IPS DF 19.7 (cell line): ENCODE measurements around the gene MS4A15.
"Not testable (repeated sequence)": the region's sequence is repeated elsewhere in the genome, so short reads cannot be mapped to it uniquely, and the experiment has no call there.

Experiments used
- DNase-seq: peaks from one replicate; pipeline ENCODE4 v3.0.0-alpha.2; 2013; ENCODE audit warnings: low read depth, low spot score

MS4A15 gene

DNA sequence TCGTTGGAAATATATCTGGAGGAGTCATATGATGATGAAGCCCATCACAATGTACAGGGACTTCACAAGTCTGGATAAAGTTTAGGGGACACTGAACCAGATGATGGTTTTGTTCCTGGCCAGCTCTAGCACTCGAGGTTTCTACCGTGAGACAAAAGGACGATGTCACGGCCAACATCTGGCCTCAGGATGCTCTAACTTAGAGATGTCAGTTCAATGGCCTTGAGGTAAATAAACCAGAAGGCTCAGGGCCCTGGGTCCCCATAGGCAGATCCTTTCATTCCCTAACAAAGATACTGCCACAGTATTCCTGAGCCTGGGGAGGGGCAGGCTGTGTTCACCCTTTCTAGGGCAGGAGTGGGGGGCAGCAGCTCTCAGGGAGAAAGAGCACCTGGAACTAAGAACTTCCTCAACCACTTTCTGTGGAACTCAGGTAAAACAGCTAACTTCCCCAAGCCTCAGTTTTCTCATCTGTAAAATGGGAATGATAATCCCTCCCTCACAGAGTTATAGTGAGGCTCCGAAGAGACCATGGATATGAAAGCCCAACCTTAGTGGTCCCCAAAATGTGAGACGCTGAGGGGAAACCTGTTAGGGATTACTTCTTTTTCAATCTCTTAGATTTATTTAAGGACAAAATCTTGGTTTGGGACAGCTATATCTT lies 46.7 kb downstream of the MS4A15 start:
- DNase-seq, result no peak

- DNase-seq, result no peak
These were observed 52.6 kb downstream of the MS4A15 start for GRCh38 chr11:60809249-60809648.

- DNase-seq, result no peak
These were observed 53.0 kb downstream of the MS4A15 start for GRCh38 chr11:60809691-60810090.

GRCh38 chr11:60810151-60810550 lies 53.5 kb downstream of the MS4A15 start:
- no peak for DNase-seq

GRCh38 chr11:60810569-60810968 lies 53.9 kb downstream of the MS4A15 start:
- no peak for DNase-seq

DNA sequence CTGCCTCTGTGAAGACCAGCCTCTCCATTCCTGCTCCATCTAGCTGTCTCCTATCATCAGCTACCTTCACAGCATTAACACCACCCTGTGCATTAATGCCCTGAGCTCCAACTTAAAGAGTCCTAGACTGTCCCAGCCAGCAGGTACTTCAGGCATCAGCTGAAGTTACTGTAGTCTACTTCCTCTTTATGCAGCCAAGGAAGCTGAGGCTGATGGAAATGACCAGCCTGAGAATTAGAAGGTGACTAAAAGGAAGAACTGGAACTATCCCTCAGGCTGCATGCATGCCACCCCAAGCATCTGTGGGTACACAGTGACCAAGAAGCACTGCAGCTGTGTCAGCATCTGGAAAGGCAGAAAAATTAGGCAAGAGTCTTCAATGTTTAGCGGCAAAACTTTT lies 56.7 kb downstream of the MS4A15 start:
- no peak for DNase-seq

DNA sequence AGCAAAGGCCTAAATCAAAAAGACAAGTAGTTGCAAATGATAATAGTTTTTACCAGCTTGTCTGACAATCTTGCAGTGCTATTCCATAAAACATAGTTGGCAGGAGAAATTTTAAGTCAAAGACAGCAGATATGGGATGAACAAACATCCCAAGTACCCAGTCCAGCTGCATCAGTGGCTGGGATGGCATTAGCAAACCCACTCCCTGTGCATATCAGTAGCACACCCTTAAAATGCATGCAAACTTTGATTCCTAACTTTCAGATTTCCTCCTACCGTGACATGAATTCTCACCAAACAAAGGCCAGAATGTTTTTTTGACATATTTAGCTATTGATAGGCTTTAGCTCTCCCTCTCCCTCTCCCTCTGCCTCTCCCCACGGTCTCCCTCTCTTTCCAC lies 57.4 kb downstream of the MS4A15 start:
- no peak for DNase-seq

DNA sequence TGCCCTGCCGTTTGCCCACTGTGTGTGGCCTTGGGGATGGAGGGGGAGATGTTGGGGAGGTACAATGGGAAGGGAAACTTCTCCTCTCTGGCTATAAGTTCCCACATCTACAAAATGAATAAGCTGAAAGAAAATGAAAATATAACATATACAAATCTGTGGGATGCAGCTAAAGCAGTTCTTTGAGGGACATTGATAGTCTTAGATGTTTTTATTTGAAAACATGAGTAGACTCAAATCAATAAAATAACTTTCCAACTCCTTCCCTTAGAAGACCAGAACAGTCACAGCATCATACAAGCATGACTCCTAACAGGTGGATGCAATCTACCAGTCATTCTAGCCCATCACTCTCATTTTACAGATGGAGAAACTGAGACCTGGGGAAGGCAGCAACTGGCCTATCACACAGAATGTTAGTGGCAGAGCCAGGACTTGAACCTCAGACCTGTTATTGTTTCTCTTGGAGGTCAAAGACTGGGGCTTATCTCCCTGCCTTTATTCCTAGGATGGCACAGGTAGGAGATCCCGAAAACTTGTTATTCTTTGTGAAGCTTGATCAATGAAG lies 60.0 kb downstream of the MS4A15 start:
- DNase-seq, result no peak

- no peak for DNase-seq
These were observed 61.4 kb downstream of the MS4A15 start for GRCh38 chr11:60818057-60818456.

- DNase-seq, result no peak
These were observed 65.3 kb downstream of the MS4A15 start for GRCh38 chr11:60821827-60822599.

DNA sequence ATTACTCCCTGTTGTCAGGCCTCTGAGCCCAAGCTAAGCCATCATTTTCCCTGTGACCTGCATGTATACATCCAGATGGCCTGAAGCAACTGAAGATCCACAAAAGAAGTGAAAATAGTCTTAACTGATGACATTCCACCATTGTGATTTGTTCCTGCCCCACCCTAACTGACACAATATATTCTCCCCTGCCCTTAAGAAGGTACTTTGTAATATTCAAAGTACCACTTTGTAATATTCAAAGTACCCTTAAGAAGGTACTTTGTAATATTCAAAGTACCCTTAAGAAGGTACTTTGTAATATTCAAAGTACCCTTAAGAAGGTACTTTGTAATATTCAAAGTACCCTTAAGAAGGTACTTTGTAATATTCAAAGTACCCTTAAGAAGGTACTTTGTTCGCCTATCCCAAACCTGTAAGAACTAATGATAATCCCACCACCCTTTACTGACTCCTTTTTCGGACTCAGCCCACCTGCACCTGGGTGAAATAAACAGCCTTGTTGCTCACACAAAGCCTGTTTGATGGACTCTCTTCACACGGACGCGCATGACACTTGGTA lies 67.2 kb downstream of the MS4A15 start:
- DNase-seq, result not testable (repeated sequence)

GRCh38 chr11:60825118-60825517 lies 68.5 kb downstream of the MS4A15 start:
- no peak for DNase-seq

DNA sequence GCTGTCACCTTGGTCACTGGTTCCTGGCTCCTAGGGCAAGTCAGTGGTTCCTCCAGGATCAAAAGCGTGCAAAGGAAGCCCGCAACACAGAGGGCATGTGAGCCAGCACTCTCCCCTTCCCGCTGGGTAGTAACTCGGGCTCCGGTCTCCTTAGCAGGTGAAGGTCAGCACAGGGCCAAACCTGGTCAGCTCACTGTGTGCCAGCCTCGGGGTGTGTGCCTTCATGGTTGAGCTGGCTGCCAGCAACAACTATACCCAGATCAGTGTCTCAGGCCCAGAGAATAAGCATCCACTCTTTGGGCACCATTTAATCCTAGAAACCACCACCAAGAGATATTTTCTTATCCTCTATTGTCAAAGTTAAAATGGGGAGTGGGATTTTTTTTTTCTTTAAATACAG lies 69.1 kb downstream of the MS4A15 start:
- no peak for DNase-seq
